Activated CD8-positive, alpha-beta memory T cell treated with anti-CD3 and anti-CD28 coated beads, Interleukin-2, amount 10 ng/mL, durations not matched to agents 7 days and 5 days (primary cell): Measurements from ENCODE around the gene IRF2. TPM values are rescaled to one million over a fixed set of nuclear protein-coding genes. Genes with fewer than 3 reads are reported as not detected.
"Not testable (repeated sequence)": the region's sequence is repeated elsewhere in the genome, so short reads cannot be mapped to it uniquely, and the experiment has no call there.

Experiments used
- ATAC-seq: fragments of 150-1000 bp; cut with Tn5 transposase; one replicate; pipeline ENCODE4 v1.10.0; 2021; ENCODE audit warnings: moderate library complexity
- CTCF ChIA-PET: fragments of 350-600 bp; sonication (Branson Sonifier 250); formaldehyde crosslinking; loops from one replicate; lab custom pipeline; 2021; ENCODE audit warnings: antibody characterized with exemption; lab: Charles Lee
- DNase-seq: peaks from one replicate; pipeline ENCODE4 v3.0.0-alpha.2; 2020
- H3K27ac Mint-ChIP-seq: one replicate; pipeline ENCODE4 v1.8.0; 2021; ENCODE audit warnings: mild to moderate bottlenecking, mixed read lengths
- H3K27me3 Mint-ChIP-seq: one replicate; pipeline ENCODE4 v1.8.0; 2021; ENCODE audit warnings: mixed read lengths
- H3K36me3 Mint-ChIP-seq: one replicate; pipeline ENCODE4 v1.8.0; 2021; ENCODE audit warnings: mild to moderate bottlenecking, mixed read lengths
- H3K4me1 Mint-ChIP-seq: one replicate; pipeline ENCODE4 v1.8.0; 2021; ENCODE audit warnings: mixed read lengths
- H3K4me3 Mint-ChIP-seq: one replicate; pipeline ENCODE4 v1.8.0; 2021; ENCODE audit warnings: mild to moderate bottlenecking, moderate library complexity, mixed read lengths
- H3K9me3 Mint-ChIP-seq: one replicate; pipeline ENCODE4 v1.8.0; 2022; ENCODE audit warnings: low read depth, mixed read lengths
- total RNA-seq, 2 experiments: library from RNA; stranded (reverse); gene quantifications; one replicate each; pipeline ENCODE4 v1.2.3, GENCODE V29; 2021

IRF2 gene
- total RNA-seq, 2 experiments from 2014 or later, result 81.6 to 112 TPM

- H3K9me3 Mint-ChIP-seq, result no peaks in the 10 kb centered on the region
- no peak for ATAC-seq
- no peak overlapping the region for H3K27ac Mint-ChIP-seq
- H3K27me3 Mint-ChIP-seq, result no peaks in the 10 kb centered on the region
- no peak for DNase-seq
- peaks cover 25% of the 10 kb centered on the region for H3K4me1 Mint-ChIP-seq
- H3K36me3 Mint-ChIP-seq, result no peaks in the 10 kb centered on the region
- no peak overlapping the region for H3K4me3 Mint-ChIP-seq
- CTCF ChIA-PET, result no interaction called here
Measured at GRCh38 chr4:184350964-184351363, 123.4 kb downstream of the IRF2 start.

- no peak overlapping the region for H3K27ac Mint-ChIP-seq
- peaks cover 22% of the 10 kb centered on the region for H3K4me1 Mint-ChIP-seq
- H3K4me3 Mint-ChIP-seq, result no peak overlapping the region
- no peaks in the 10 kb centered on the region for H3K27me3 Mint-ChIP-seq
- ATAC-seq (no peak), DNase-seq (no peak)
- no peaks in the 10 kb centered on the region for H3K9me3 Mint-ChIP-seq
- CTCF ChIA-PET, result no interaction called here
- no peaks in the 10 kb centered on the region for H3K36me3 Mint-ChIP-seq
Measured at GRCh38 chr4:184350213-184350817, 124.0 kb downstream of the IRF2 start.

- H3K27ac Mint-ChIP-seq, result no peak overlapping the region
- CTCF ChIA-PET, result interaction anchor here (0.7 kb wide), 1 partner anchor 54 kb away, joined by 5 read pairs; no protein-coding TSS in a partner anchor
- H3K4me3 Mint-ChIP-seq, result no peak overlapping the region
- H3K4me1 Mint-ChIP-seq, result peaks cover 17% of the 10 kb centered on the region
- H3K27me3 Mint-ChIP-seq, result no peaks in the 10 kb centered on the region
- no peak for ATAC-seq
- no peak for DNase-seq
- no peaks in the 10 kb centered on the region for H3K9me3 Mint-ChIP-seq
- no peaks in the 10 kb centered on the region for H3K36me3 Mint-ChIP-seq
Measured at GRCh38 chr4:184349283-184350039, 124.9 kb downstream of the IRF2 start.

GRCh38 chr4:184348311-184349233, 125.8 kb downstream of the IRF2 start:
- Mint-ChIP-seq H3K36me3 (no peaks in the 10 kb centered on the region), H3K4me1 (peaks cover 18% of the 10 kb centered on the region), H3K27me3 (no peaks in the 10 kb centered on the region), H3K27ac (no peak overlapping the region), H3K4me3 (no peak overlapping the region), H3K9me3 (no peaks in the 10 kb centered on the region)
- DNase-seq (no peak), ATAC-seq (no peak)
- CTCF ChIA-PET, result no interaction called here

GRCh38 chr4:184347251-184348239, 126.8 kb downstream of the IRF2 start:
- Mint-ChIP-seq H3K27me3 (no peaks in the 10 kb centered on the region), H3K4me3 (no peak overlapping the region), H3K36me3 (no peaks in the 10 kb centered on the region), H3K4me1 (peaks cover 17% of the 10 kb centered on the region), H3K27ac (no peak overlapping the region), H3K9me3 (no peaks in the 10 kb centered on the region)
- ATAC-seq (no peak), DNase-seq (no peak)
- CTCF ChIA-PET, result interaction anchor here (0.6 to 1.5 kb wide), 4 partner anchors 14 to 84 kb away, joined by 3 to 4 read pairs (median 3); no protein-coding TSS in a partner anchor

GRCh38 chr4:184346682-184347081, 127.7 kb downstream of the IRF2 start:
- no peak for DNase-seq
- H3K27ac Mint-ChIP-seq, result no peak overlapping the region
- no peaks in the 10 kb centered on the region for H3K27me3 Mint-ChIP-seq
- no peaks in the 10 kb centered on the region for H3K9me3 Mint-ChIP-seq
- CTCF ChIA-PET, result interaction anchor here (1.0 to 1.5 kb wide), 3 partner anchors 15 to 83 kb away, joined by 3 read pairs; no protein-coding TSS in a partner anchor
- peaks cover 17% of the 10 kb centered on the region for H3K4me1 Mint-ChIP-seq
- ATAC-seq, result no peak
- H3K36me3 Mint-ChIP-seq, result no peaks in the 10 kb centered on the region
- no peak overlapping the region for H3K4me3 Mint-ChIP-seq

GRCh38 chr4:184346273-184346672, 128.1 kb downstream of the IRF2 start:
- not testable (repeated sequence) for H3K9me3 Mint-ChIP-seq, DNase-seq, ATAC-seq, H3K27me3 Mint-ChIP-seq, H3K27ac Mint-ChIP-seq, H3K36me3 Mint-ChIP-seq, H3K4me3 Mint-ChIP-seq
- peaks cover 17% of the 10 kb centered on the region for H3K4me1 Mint-ChIP-seq
- CTCF ChIA-PET, result interaction anchor here (1.2 to 1.5 kb wide), 2 partner anchors 15 to 22 kb away, joined by 3 read pairs; no protein-coding TSS in a partner anchor

- H3K27me3 Mint-ChIP-seq, result no peaks in the 10 kb centered on the region
- peaks cover 17% of the 10 kb centered on the region for H3K4me1 Mint-ChIP-seq
- H3K27ac Mint-ChIP-seq, result no peak overlapping the region
- CTCF ChIA-PET, result no interaction called here
- ATAC-seq (no peak), DNase-seq (no peak)
- no peak overlapping the region for H3K4me3 Mint-ChIP-seq
- no peaks in the 10 kb centered on the region for H3K36me3 Mint-ChIP-seq
- no peaks in the 10 kb centered on the region for H3K9me3 Mint-ChIP-seq
Measured at GRCh38 chr4:184345573-184345922, 128.8 kb downstream of the IRF2 start.

GRCh38 chr4:184344899-184345572, 129.3 kb downstream of the IRF2 start:
- CTCF ChIA-PET, result interaction anchor here (2.1 kb wide), 1 partner anchor 81 kb away, joined by 7 read pairs; no protein-coding TSS in a partner anchor
- peaks cover 17% of the 10 kb centered on the region for H3K4me1 Mint-ChIP-seq
- no peak for DNase-seq
- H3K9me3 Mint-ChIP-seq, result no peaks in the 10 kb centered on the region
- no peak overlapping the region for H3K4me3 Mint-ChIP-seq
- no peaks in the 10 kb centered on the region for H3K36me3 Mint-ChIP-seq
- no peaks in the 10 kb centered on the region for H3K27me3 Mint-ChIP-seq
- ATAC-seq, result no peak
- no peak overlapping the region for H3K27ac Mint-ChIP-seq

GRCh38 chr4:184344435-184344834, 129.9 kb downstream of the IRF2 start:
- CTCF ChIA-PET, result interaction anchor here (1.0 to 2.1 kb wide), 3 partner anchors 8 to 80 kb away, joined by 3 to 7 read pairs (median 5); no protein-coding TSS in a partner anchor
- Mint-ChIP-seq H3K9me3 (no peaks in the 10 kb centered on the region), H3K27ac (no peak overlapping the region), H3K4me1 (peaks cover 17% of the 10 kb centered on the region), H3K4me3 (peak overlapping the region; percentile 80), H3K36me3 (peaks cover under 1% of the 10 kb centered on the region), H3K27me3 (no peaks in the 10 kb centered on the region)
- ATAC-seq (no peak), DNase-seq (no peak)

- no peaks in the 10 kb centered on the region for H3K9me3 Mint-ChIP-seq
- peak overlapping the region; percentile 80 for H3K4me3 Mint-ChIP-seq
- DNase-seq (peak; percentile 72), ATAC-seq (peak; percentile 88)
- peaks cover 19% of the 10 kb centered on the region for H3K4me1 Mint-ChIP-seq
- peaks cover 5% of the 10 kb centered on the region for H3K36me3 Mint-ChIP-seq
- no peaks in the 10 kb centered on the region for H3K27me3 Mint-ChIP-seq
- CTCF ChIA-PET, result interaction anchor here (1.0 to 2.1 kb wide), 4 partner anchors 8 to 79 kb away, joined by 3 to 7 read pairs (median 4); no protein-coding TSS in a partner anchor
- H3K27ac Mint-ChIP-seq, result peak overlapping the region; percentile 83
Measured at GRCh38 chr4:184343502-184344177, 130.7 kb downstream of the IRF2 start.
